ENCODE data around the gene KBTBD6. TPM values are rescaled to one million over a fixed set of nuclear protein-coding genes. Genes with fewer than 3 reads are reported as not detected.

The KBTBD6 gene
- total RNA-seq, 2 experiments from 2014 or later: 8.3 to 11.1 TPM

DNA sequence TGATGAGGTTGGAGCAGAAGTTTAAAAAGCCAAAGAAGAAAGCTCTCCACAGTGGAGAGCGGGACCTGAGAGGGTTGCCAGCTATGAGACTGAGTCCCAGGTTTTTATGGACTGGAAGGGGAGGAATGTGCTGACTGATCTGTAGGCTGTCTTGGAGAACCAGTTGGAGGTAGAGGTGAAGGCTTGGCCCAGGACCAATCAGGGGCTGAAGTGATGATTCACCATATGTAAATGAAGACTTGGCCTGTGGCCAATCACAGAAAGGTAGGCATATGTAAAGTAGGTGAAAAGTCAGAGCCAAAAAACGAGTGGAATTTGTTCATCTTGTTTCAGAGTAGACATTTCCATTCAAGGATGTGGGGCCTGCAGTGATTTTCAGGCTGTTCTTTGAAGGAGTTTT lies 17.5 kb upstream of the KBTBD6 start:
- Histone ChIP-seq H3K4me3 (ENCODE audit: low read depth, low read length, poor library complexity, severe bottlenecking) (no peak overlapping the region), H3K36me3 (ENCODE audit: insufficient read depth, low read length) (no peaks in the 10 kb centered on the region; the same call in 1 of the 2 replicates), H2AFZ (ENCODE audit: low read length) (no peak overlapping the region), H3K79me2 (ENCODE audit: insufficient read depth, low read depth, low read length) (no peaks in the 10 kb centered on the region), H3K4me2 (ENCODE audit: low read length) (no peak overlapping the region), H3K9me2 (ENCODE audit: insufficient read depth, low read length) (no peaks in the 10 kb centered on the region), H3K4me1 (ENCODE audit: insufficient read depth, low read length, poor library complexity, severe bottlenecking) (no peaks in the 10 kb centered on the region), H3K27ac (ENCODE audit: low read depth, low read length, poor library complexity, severe bottlenecking) (no peak overlapping the region), H4K20me1 (ENCODE audit: insufficient read depth, low read length) (no peaks in the 10 kb centered on the region), H3K9me3 (ENCODE audit: low read length) (peaks cover 52% of the 10 kb centered on the region)
- TF ChIP-seq EZH2phosphoT487 (IDR thresholded peaks at IDR 0.05; ENCODE audit: borderline replicate concordance, low read depth, low read length): no peak
- TF ChIP-seq, protein P1, sequence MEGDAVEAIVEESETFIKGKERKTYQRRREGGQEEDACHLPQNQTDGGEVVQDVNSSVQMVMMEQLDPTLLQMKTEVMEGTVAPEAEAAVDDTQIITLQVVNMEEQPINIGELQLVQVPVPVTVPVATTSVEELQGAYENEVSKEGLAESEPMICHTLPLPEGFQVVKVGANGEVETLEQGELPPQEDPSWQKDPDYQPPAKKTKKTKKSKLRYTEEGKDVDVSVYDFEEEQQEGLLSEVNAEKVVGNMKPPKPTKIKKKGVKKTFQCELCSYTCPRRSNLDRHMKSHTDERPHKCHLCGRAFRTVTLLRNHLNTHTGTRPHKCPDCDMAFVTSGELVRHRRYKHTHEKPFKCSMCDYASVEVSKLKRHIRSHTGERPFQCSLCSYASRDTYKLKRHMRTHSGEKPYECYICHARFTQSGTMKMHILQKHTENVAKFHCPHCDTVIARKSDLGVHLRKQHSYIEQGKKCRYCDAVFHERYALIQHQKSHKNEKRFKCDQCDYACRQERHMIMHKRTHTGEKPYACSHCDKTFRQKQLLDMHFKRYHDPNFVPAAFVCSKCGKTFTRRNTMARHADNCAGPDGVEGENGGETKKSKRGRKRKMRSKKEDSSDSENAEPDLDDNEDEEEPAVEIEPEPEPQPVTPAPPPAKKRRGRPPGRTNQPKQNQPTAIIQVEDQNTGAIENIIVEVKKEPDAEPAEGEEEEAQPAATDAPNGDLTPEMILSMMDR (conservative IDR thresholded peaks at IDR 0.05; ENCODE audit: low read length): no peak
- intact Hi-C loops (cut with micrococcal nuclease; ENCODE audit: unreplicated experiment): no loop called here
- ChIA-PET CTCF (ENCODE audit: unreplicated experiment) (no interaction called here), POLR2A (no interaction called here)
- no peak for DNase-seq (ENCODE audit: low spot score)
- no TSS peak for BruUV-seq (replicated peaks)

DNA sequence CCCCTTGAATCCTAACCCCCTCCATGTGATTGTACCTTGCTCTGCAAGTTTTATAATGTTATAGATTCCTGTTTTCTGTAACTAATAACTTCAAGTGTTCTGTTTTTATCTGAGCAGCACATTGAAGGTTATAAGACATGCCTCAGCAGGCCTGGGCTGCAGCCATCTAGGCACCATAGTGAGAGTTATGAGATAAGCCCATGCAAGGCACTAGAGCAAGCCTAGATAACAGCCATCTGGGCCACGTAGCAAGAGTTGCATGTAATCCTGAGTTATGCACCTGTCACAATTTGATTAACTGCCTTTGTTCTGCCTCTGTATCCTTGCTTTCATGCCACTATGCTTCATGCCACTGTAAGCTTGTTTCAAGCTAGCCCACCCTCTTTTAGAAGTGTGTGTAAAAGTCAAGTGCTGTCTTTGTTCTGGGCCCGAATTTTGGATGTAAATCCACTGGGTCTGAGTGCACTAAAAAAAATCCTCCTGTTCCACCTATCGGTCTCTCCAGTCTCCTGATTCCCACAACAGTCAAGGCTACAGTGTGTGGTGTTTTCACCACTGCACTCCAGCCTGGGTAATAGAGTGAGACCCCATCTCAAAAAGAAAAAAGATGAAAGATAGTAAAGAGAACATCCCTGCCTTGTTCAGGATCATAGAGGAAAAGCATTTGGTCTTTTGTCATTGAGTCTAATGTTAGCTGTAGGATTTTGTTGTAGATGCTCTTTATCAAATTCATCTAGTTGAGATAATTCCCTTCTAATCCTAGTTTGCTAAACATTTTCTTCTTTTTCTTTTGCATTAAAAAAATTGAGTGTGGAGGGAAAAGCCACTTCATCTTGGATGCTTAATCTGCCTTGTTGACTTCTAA lies 16.0 kb upstream of the KBTBD6 start:
- Histone ChIP-seq H3K4me1 (ENCODE audit: insufficient read depth, low read length, poor library complexity, severe bottlenecking) (no peaks in the 10 kb centered on the region), H4K20me1 (ENCODE audit: insufficient read depth, low read length) (no peaks in the 10 kb centered on the region), H2AFZ (ENCODE audit: low read length) (no peak overlapping the region), H3K9me3 (ENCODE audit: low read length) (peaks cover 52% of the 10 kb centered on the region), H3K4me3 (ENCODE audit: low read depth, low read length, poor library complexity, severe bottlenecking) (no peak overlapping the region), H3K36me3 (ENCODE audit: insufficient read depth, low read length) (no peaks in the 10 kb centered on the region; the same call in 1 of the 2 replicates), H3K9me2 (ENCODE audit: insufficient read depth, low read length) (no peaks in the 10 kb centered on the region), H3K79me2 (ENCODE audit: insufficient read depth, low read depth, low read length) (no peaks in the 10 kb centered on the region), H3K27ac (ENCODE audit: low read depth, low read length, poor library complexity, severe bottlenecking) (no peak overlapping the region), H3K4me2 (ENCODE audit: low read length) (no peak overlapping the region)
- DNase-seq (ENCODE audit: low spot score): peak; percentile 28
- intact Hi-C loops (cut with micrococcal nuclease; ENCODE audit: unreplicated experiment): no loop called here
- no TSS peak for BruUV-seq (replicated peaks)
- CTCF ChIA-PET (ENCODE audit: unreplicated experiment): interaction anchor here (0.5 kb wide), 1 partner anchor 33 kb away, joined by 3 read pairs; no protein-coding TSS in a partner anchor
- TF ChIP-seq EZH2phosphoT487 (IDR thresholded peaks at IDR 0.05; ENCODE audit: borderline replicate concordance, low read depth, low read length): no peak
- TF ChIP-seq, protein P1 (conservative IDR thresholded peaks at IDR 0.05; ENCODE audit: low read length): no peak
- POLR2A ChIA-PET: no interaction called here

Measured in OCI-LY7 (cell line).